IPS-NIHi11 (cell line): ENCODE data around the gene ATP6V1E1.

ENCODE experiments used
- DNase-seq: peaks from one replicate; pipeline ENCODE4 v3.0.0; 2012; ENCODE audit warnings: mixed read lengths, low spot score

ATP6V1E1 gene

GRCh38 chr22:17633998-17634323, 5.4 kb upstream of the ATP6V1E1 start:
- DNase-seq = no peak

GRCh38 chr22:17633217-17633997, 4.9 kb upstream of the ATP6V1E1 start:
- no peak for DNase-seq

- DNase-seq = no peak
These were observed 2.6 kb upstream of the ATP6V1E1 start for GRCh38 chr22:17631076-17631565.

GRCh38 chr22:17629641-17630040, 1.1 kb upstream of the ATP6V1E1 start:
- DNase-seq = no peak

GRCh38 chr22:17629173-17629489, 582 bp upstream of the ATP6V1E1 start:
- DNase-seq = no peak

- no peak for DNase-seq
These were observed 566 bp downstream of the ATP6V1E1 start for GRCh38 chr22:17627961-17628405.

GRCh38 chr22:17613280-17613679, 15.3 kb downstream of the ATP6V1E1 start:
- DNase-seq = no peak

GRCh38 chr22:17612057-17612456, 16.5 kb downstream of the ATP6V1E1 start:
- DNase-seq = no peak

GRCh38 chr22:17607891-17608521, 20.5 kb downstream of the ATP6V1E1 start:
- DNase-seq = no peak

GRCh38 chr22:17606496-17606895, 22.1 kb downstream of the ATP6V1E1 start:
- DNase-seq = no peak

GRCh38 chr22:17603668-17604067, 24.9 kb downstream of the ATP6V1E1 start:
- DNase-seq = no peak

- DNase-seq = no peak
These were observed 27.5 kb downstream of the ATP6V1E1 start for GRCh38 chr22:17601031-17601430.

GRCh38 chr22:17598318-17598717, 30.2 kb downstream of the ATP6V1E1 start:
- DNase-seq = no peak

GRCh38 chr22:17597217-17597616, 31.3 kb downstream of the ATP6V1E1 start:
- DNase-seq = no peak

GRCh38 chr22:17596226-17596625, 32.3 kb downstream of the ATP6V1E1 start:
- DNase-seq = no peak

- no peak for DNase-seq
These were observed 36.3 kb downstream of the ATP6V1E1 start for GRCh38 chr22:17592201-17592600.

GRCh38 chr22:17590586-17590985, 38.0 kb downstream of the ATP6V1E1 start:
- DNase-seq = no peak

GRCh38 chr22:17589810-17590375, 38.7 kb downstream of the ATP6V1E1 start:
- no peak for DNase-seq

- no peak for DNase-seq
These were observed 39.9 kb downstream of the ATP6V1E1 start for GRCh38 chr22:17588606-17589005.

- DNase-seq = no peak
These were observed 40.9 kb downstream of the ATP6V1E1 start for GRCh38 chr22:17587629-17588028.

GRCh38 chr22:17586831-17587440, 41.6 kb downstream of the ATP6V1E1 start:
- no peak for DNase-seq

- no peak for DNase-seq
These were observed 45.4 kb downstream of the ATP6V1E1 start for GRCh38 chr22:17583151-17583550.

GRCh38 chr22:17581631-17582030, 46.9 kb downstream of the ATP6V1E1 start:
- no peak for DNase-seq
